GF-D8 (cell line): ENCODE measurements around the gene AIG1.

Experiments used
- DNase-seq: peaks from one replicate; lab custom pipeline; 2025; lab: John Stamatoyannopoulos, UW

AIG1 gene

GRCh38 chr6:143097224-143097795, 36.6 kb downstream of the AIG1 start:
- DNase-seq: no peak

GRCh38 chr6:143098054-143098671, 37.5 kb downstream of the AIG1 start:
- DNase-seq: peak; percentile 37

- no peak for DNase-seq
Observed at GRCh38 chr6:143099647-143100046, 39.0 kb downstream of the AIG1 start.

GRCh38 chr6:143100429-143100828, 39.7 kb downstream of the AIG1 start:
- DNase-seq: no peak

GRCh38 chr6:143103916-143104315, 43.2 kb downstream of the AIG1 start:
- no peak for DNase-seq

GRCh38 chr6:143107440-143107839, 46.8 kb downstream of the AIG1 start:
- DNase-seq: no peak

- DNase-seq: no peak
Observed at GRCh38 chr6:143107911-143108761, 47.4 kb downstream of the AIG1 start.

- no peak for DNase-seq
Observed at GRCh38 chr6:143109196-143109595, 48.5 kb downstream of the AIG1 start.

- DNase-seq: no peak
Observed at GRCh38 chr6:143110572-143110971, 49.9 kb downstream of the AIG1 start.

GRCh38 chr6:143110996-143111395, 50.3 kb downstream of the AIG1 start:
- DNase-seq: no peak

GRCh38 chr6:143111443-143111842, 50.8 kb downstream of the AIG1 start:
- no peak for DNase-seq

GRCh38 chr6:143112084-143112768, 51.5 kb downstream of the AIG1 start:
- DNase-seq: no peak

- DNase-seq: no peak
Observed at GRCh38 chr6:143112837-143113236, 52.1 kb downstream of the AIG1 start.

GRCh38 chr6:143115728-143116127, 55.0 kb downstream of the AIG1 start:
- DNase-seq: no peak

- DNase-seq: no peak
Observed at GRCh38 chr6:143117108-143117507, 56.4 kb downstream of the AIG1 start.

GRCh38 chr6:143119260-143119659, 58.6 kb downstream of the AIG1 start:
- no peak for DNase-seq

- DNase-seq: no peak
Observed at GRCh38 chr6:143123081-143123480, 62.4 kb downstream of the AIG1 start.

- DNase-seq: no peak
Observed at GRCh38 chr6:143123941-143124340, 63.3 kb downstream of the AIG1 start.

GRCh38 chr6:143125455-143125854, 64.8 kb downstream of the AIG1 start:
- no peak for DNase-seq

GRCh38 chr6:143125864-143126573, 65.3 kb downstream of the AIG1 start:
- no peak for DNase-seq

GRCh38 chr6:143126574-143126941, 65.9 kb downstream of the AIG1 start:
- DNase-seq: no peak
